Measurements from ENCODE around the gene C2orf80.
"Not testable (repeated sequence)": the region's sequence is repeated elsewhere in the genome, so short reads cannot be mapped to it uniquely, and the experiment has no call there.

The C2orf80 gene

GRCh38 chr2:208179028-208179609 is 10.7 kb downstream of the C2orf80 start:
- DNase-seq (ENCODE audit: low spot score): peak; percentile 47

- DNase-seq (ENCODE audit: low spot score): no peak
Observed at GRCh38 chr2:208175840-208176153, 14.0 kb downstream of the C2orf80 start.

- DNase-seq (ENCODE audit: low spot score): peak; percentile 78
Observed at GRCh38 chr2:208175069-208175839, 14.6 kb downstream of the C2orf80 start.

DNA sequence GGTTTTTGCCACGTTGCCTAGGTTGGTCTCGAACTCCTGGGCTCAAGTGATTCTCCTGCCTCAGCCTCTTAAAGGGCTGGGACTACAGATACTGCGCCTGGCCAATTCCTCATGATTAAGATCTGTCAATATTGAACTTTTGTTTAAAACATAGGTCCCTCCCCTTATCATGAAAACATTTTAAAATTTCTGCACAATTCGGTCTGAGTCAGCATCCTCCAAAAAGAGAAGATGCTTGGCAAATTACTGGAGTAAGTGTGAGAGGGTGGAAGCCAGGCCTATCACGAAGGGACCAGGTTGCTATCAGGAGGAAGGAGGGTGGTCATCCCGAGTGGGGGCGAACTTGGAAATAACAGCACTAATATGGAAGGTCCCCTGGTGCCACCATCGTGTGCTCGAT is 15.7 kb downstream of the C2orf80 start:
- DNase-seq (ENCODE audit: low spot score): no peak

- no peak for DNase-seq (ENCODE audit: low spot score)
Observed at GRCh38 chr2:208172125-208172524, 17.7 kb downstream of the C2orf80 start.

GRCh38 chr2:208164951-208165755 is 24.7 kb downstream of the C2orf80 start:
- DNase-seq (ENCODE audit: low spot score): no peak

DNA sequence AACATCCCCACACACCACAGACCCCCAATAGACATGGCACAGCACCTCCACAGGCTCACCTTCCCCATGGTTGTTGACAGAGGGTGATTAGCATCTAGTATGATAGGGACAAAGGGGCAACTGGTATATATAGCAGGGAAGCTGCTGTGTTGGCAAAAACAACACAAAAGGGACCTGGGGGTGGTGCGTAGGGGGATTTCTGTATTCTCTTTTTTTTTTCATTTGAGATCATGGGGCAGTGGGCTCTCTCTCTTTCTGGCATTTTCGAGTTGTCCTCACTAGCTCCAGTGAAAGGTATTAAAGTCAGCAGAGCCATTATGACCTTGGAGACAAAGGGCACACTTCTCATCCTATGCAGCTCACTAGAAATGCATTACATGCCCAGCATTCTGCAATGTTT is 26.3 kb downstream of the C2orf80 start, which contains the start of gene CRYGA:
Gene CRYGA, minus strand, starts transcription at position 101 of the 400 bp plus-strand sequence. Its CDS starts 33 bp downstream, at position 68.
- DNase-seq (ENCODE audit: low spot score): no peak

- DNase-seq (ENCODE audit: low spot score): no peak
Observed at GRCh38 chr2:208156439-208156838, 33.4 kb downstream of the C2orf80 start.

DNA sequence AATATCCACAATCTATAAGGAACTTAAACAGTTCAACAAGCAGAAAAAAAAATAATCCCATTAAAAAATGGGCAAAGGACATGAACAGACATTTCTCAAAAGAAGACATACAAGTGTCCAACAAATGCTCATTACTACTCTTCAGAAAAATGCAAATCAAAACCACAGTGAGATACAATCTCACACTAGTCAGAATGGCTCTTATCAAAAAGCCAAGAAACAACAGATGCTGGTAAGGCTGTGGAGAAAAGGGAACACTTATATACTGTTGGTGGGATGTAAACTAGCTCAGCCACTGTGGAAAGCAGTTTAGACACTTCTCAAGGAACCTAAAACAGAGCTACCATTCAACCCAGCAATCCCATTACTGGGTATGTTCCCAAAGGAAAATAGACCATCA is 36.7 kb downstream of the C2orf80 start:
- DNase-seq (ENCODE audit: low spot score): no peak

GRCh38 chr2:208150956-208151355 is 38.9 kb downstream of the C2orf80 start:
- no peak for DNase-seq (ENCODE audit: low spot score)

DNA sequence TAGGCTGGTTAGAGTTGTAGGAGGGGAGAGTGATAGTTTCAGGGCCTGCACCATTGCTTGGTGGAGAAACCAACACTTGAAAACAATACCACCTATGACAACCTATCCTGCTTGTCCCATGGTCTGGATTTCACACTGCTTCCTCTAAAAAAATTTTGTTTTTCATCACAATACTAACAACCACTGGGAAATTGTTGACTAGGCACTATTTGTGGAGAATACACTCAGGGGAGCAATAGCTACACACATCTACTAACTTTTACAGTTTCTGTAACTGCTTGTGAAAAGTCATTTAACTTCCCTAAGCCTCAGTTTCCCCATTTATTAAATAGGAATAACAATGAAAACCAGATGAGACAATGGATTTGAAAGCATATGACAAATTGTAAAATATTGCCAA is 39.7 kb downstream of the C2orf80 start:
- no peak for DNase-seq (ENCODE audit: low spot score)

GRCh38 chr2:208148803-208149202 is 41.0 kb downstream of the C2orf80 start:
- DNase-seq (ENCODE audit: low spot score): no peak

DNA sequence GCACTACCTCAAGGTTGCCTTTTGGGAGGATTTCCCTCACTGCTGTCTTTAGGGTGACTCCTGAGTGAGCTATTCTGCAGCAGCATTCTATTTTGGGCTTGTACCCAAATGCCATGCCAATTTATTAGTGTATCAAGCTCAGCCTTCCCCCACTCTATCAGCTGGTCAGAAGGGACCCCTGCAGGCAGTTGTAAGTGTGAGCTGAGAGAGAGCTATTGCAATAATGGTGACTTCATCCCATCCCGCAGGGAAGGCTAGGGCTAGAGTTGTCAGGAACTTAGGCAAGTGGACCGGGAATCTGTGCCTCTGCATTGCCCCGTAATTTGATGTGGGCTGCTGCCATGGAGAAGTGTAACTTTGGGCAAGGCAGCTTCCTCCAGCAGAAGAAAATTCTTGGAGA is 42.1 kb downstream of the C2orf80 start:
- DNase-seq (ENCODE audit: low spot score): no peak

DNA sequence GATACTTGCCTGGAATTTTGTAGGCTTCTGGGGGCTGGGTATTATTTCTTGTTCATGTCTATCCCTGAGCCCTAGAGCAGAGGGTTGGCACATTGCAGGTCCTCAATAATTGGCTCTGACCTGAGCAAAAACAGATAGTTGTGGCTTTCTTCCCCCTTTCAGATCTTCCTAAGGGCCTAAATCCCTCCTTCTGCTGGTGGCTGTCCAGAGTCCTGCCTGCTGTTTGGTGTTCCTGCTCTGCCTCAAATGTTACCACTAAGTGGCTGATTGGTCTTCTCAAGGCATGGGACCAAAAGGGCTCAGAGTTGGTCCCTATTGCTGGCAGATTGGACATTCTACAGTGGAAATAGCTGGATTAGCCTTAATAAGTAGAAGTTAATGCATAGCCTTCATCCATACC is 42.8 kb downstream of the C2orf80 start:
- DNase-seq (ENCODE audit: low spot score): no peak

DNA sequence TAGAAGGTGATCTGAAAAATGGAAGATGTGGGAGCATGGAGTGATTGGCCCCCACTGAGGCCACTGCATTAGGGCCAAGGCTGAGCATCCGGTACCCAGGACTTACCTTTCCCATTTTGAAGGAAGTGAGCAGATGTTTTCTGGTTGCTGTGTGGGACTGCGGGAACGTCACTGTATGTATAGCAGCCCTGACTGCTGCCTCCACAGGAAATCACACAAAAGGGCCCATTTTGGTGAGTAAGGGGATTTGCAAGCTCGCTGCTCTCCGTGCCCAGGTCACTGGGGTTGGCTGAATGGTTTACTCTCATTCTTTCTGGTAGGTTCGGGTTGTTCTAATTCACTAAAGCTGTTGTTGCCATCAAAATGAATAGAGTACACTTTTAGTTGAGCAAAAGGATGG is 43.8 kb downstream of the C2orf80 start, which contains the start of gene CRYGB:
Gene CRYGB, minus strand, starts transcription at position 153 of the 400 bp plus-strand sequence. Its CDS starts 38 bp downstream, at position 115.
- DNase-seq (ENCODE audit: low spot score): no peak

DNA sequence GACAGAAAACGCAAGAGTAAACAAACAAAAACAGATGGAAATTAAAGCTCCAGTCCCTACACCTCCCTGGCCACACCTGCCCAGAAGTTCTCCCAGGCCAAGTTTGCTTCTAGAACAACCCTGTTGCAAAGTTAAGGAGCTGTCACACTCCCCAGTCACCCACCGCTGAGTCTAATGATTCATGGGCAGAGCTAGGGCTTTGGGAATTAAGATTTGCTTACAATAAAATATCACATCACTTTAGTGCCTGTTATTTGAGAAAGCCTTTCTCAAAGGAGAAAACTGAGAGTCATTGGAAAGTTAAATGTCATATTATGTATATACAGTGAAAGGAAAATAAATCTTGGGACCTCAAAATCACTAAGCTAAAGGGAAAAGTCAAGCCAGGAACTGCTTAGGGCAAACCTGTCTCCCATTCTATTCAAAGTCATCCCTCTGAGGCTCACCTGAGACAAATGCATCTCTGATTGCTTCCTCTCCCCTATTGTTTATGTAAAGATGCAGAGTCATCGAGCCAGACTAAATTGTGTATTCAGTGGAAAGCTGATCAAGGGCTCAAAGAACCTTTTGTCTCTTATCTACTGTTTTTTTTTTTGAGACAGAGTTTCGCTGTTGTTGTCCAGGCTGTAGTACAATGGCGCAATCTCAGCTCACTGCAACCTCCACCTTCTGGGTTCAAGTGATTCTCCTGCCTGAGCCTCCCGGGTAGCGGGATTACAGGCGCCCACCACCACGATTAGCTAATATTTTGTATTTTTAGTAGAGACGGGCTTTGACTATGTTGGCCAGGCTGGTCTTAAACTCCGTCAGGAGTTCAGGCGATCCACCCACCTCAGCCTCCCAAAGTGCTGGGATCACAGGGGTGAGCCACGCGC is 46.7 kb downstream of the C2orf80 start:
- no peak for DNase-seq (ENCODE audit: low spot score)

DNA sequence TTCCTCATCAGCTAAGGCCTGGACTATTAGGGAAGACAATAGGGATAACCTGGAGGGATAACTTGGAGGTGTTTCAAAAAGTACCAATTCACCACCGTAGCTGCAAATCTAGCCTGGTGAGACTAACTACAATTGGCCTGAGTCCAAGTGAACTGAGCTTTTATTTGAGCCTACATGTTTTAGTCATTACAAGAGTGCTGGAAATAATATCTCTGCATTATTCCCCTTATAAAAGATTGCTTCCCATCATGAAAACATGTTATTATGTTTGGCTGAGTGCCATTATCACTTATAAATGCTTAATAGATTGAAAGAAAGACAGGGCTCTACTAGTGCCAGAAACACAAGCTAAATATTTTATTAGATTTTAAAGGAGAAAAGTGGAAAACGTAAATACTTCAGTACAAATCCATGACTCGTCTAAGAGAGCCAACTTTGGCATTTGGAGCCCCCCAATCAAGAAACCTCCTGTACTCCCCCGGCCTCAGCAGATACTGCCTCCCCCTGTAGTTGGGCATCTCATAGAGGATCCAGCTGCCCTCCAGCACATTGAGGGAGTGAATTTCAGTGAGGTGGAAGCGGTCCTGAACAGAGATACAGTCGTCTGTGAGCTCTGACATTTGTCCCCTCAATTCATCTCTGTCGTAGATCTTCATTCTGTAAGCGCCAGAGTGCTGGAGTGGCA is 47.4 kb downstream of the C2orf80 start:
- DNase-seq (ENCODE audit: low spot score): no peak

DNA sequence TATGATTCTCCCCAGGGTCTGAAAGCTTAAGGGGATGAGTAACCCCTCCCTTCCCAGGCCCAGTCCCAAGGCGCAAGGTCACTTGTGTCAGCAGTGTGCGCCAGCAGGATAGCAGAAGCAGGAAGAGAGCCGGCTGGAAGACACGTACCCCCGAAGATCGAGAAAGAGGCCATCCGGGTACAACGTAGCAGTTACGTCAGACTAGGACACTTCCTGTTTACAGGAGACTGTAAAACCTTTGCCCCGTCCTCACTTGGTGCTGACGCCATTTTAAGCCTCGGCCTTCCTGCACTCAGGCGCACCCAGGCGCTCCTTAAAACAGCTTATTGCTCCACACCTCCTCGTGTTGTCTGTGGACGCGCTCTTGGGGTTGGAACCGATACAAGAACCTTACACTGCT is 50.4 kb downstream of the C2orf80 start:
- no peak for DNase-seq (ENCODE audit: low spot score)

DNA sequence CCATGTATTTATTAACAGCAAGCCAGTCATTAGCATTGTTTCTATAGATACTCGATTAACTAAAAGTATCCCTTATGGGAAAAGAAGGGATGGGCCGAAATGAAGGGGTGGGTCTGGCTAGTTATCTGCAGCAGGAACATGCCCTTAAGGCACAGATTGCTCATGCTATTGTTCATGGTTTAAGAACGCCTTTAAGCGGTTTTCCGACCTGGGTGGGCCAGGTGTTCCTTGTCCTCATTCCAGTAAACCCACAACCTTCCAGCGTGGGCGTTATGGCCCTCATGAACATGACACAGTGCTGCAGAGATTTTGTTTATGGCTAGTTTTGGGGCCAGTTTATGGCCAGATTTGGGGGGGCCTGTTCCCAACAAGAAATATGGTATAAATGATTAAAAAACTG is 51.5 kb downstream of the C2orf80 start:
- DNase-seq (ENCODE audit: low spot score): not testable (repeated sequence)

DNA sequence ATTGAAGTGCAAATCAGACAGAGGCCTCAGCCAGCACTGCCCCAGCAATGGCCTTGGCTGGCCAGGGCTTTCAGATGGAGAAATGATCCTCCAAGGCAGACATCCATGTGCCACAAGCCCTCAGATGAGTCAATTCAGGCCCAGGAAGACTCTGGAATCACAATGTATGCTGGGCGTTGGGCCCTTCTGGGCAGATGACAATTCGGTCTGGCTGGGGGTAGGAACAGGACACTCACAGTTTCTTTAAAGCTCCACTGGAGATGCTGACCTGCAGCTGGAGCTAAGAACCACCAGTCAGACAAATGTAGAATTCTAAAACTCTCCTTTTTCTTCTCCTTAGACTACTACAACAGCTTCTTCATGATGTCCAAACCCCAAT is 53.1 kb downstream of the C2orf80 start:
- no peak for DNase-seq (ENCODE audit: low spot score)
